SK-MEL-5 (cell line): ENCODE data around the gene AP4B1. TPM values are rescaled to one million over a fixed set of nuclear protein-coding genes. Genes with fewer than 3 reads are reported as not detected.

Source experiments
- DNase-seq: peaks from one replicate; pipeline ENCODE4 v3.0.0-alpha.2; 2016; ENCODE audit warnings: low read depth, low spot score
- in situ Hi-C: cut with HindIII; loops from 2 replicates; pipeline ENCODE4 v1.10.0; 2016; ENCODE audit warnings: low sequenced_read_pairs, high pct_unique_total_duplicates, low pct_unique_long_range_greater_than_20kb
- total RNA-seq: library from RNA; depleted of rRNA; stranded (reverse); fragments of >200 nt; shearing (Covaris generic); gene quantifications from 2 replicates; pipeline ENCODE4 v1.2.3, GENCODE V29; 2014

AP4B1 gene
- total RNA-seq, 1 experiment from 2014 or later, result 4.7 TPM

- in situ Hi-C loops, result no loop called here
- DNase-seq, result no peak
These were observed 316 bp downstream of the AP4B1 start for GRCh38 chr1:113904293-113904673.

GRCh38 chr1:113903501-113904292 is 902 bp downstream of the AP4B1 start:
- in situ Hi-C loops, result no loop called here
- no peak for DNase-seq

- in situ Hi-C loops, result no loop called here
These were observed 3.4 kb downstream of the AP4B1 start for GRCh38 chr1:113901191-113901590.

GRCh38 chr1:113899111-113899510 is 5.5 kb downstream of the AP4B1 start:
- in situ Hi-C loops, result no loop called here
- no peak for DNase-seq

More at GRCh38 chr1:113901191-113901590, 3.4 kb downstream of the AP4B1 start:
- no peak for DNase-seq

- no peak for DNase-seq
- in situ Hi-C loops, result no loop called here
These were observed 6.3 kb downstream of the AP4B1 start for GRCh38 chr1:113898241-113898814.

- in situ Hi-C loops, result no loop called here
- no peak for DNase-seq
These were observed 8.6 kb downstream of the AP4B1 start for GRCh38 chr1:113895961-113896360.

GRCh38 chr1:113895098-113895497 is 9.5 kb downstream of the AP4B1 start:
- no peak for DNase-seq
- in situ Hi-C loops, result no loop called here

GRCh38 chr1:113893267-113893666 is 11.3 kb downstream of the AP4B1 start:
- no peak for DNase-seq
- in situ Hi-C loops, result no loop called here

- DNase-seq, result no peak
- in situ Hi-C loops, result no loop called here
These were observed 12.9 kb downstream of the AP4B1 start for GRCh38 chr1:113891631-113892220.

- in situ Hi-C loops, result no loop called here
- DNase-seq, result no peak
These were observed 13.8 kb downstream of the AP4B1 start for GRCh38 chr1:113890816-113891215.

GRCh38 chr1:113887402-113888175 is 17.0 kb downstream of the AP4B1 start, which contains the start of gene BCL2L15:
Gene BCL2L15, minus strand, starts transcription at chr1:113887581. Its CDS starts 206 bp downstream, at chr1:113887375.
- no peak for DNase-seq
- in situ Hi-C loops, result no loop called here

- in situ Hi-C loops, result no loop called here
- no peak for DNase-seq
These were observed 17.9 kb downstream of the AP4B1 start for GRCh38 chr1:113886417-113887401.

- in situ Hi-C loops, result no loop called here
- no peak for DNase-seq
These were observed 22.9 kb downstream of the AP4B1 start for GRCh38 chr1:113881661-113882060.

GRCh38 chr1:113879739-113880038 is 24.9 kb downstream of the AP4B1 start:
- no peak for DNase-seq
- in situ Hi-C loops, result no loop called here

GRCh38 chr1:113876176-113876575 is 28.4 kb downstream of the AP4B1 start:
- no peak for DNase-seq
- in situ Hi-C loops, result no loop called here

GRCh38 chr1:113875714-113876113 is 28.9 kb downstream of the AP4B1 start:
- in situ Hi-C loops, result no loop called here
- no peak for DNase-seq
